BJ (cell line): ENCODE data around the gene HEMK1. TPM values are rescaled to one million over a fixed set of nuclear protein-coding genes. Genes with fewer than 3 reads are reported as not detected.
A peak's percentile ranks its signal among the peaks of the same experiment; 100 is the strongest.

Source experiments
- CTCF ChIA-PET: fragments of 350-600 bp; formaldehyde crosslinking; extraction: SDS; loops from one replicate; lab custom pipeline; 2021; ENCODE audit warnings: antibody characterized with exemption, inconsistent platforms; lab: Yijun Ruan, JAX
- POLR2A ChIA-PET: fragments of 300-600 bp; sonication (Branson Sonifier 250); formaldehyde crosslinking; extraction: SDS; loops from one replicate; lab custom pipeline; 2021; ENCODE audit warnings: antibody characterized with exemption; lab: Charles Lee
- DNase-seq: peaks from one replicate; pipeline ENCODE4 v3.0.0-alpha.2; 2011; ENCODE audit warnings: low read depth
- H3K27me3 ChIP-seq: 2 replicates; pipeline ENCODE4 v1.6.0; 2011; ENCODE audit warnings: low read length; ENCODE audit not compliant: control insufficient read depth, insufficient read depth
- H3K36me3 ChIP-seq: 2 replicates; pipeline ENCODE4 v1.5.1; 2011; ENCODE audit warnings: low read length; ENCODE audit not compliant: control insufficient read depth, insufficient read depth
- H3K4me3 ChIP-seq: 2 replicates; pipeline ENCODE4 v1.5.1; 2011; ENCODE audit warnings: low read depth, mild to moderate bottlenecking, control low read depth, low read length
- CTCF ChIP-seq: IDR thresholded peaks from 2 replicates; pipeline ENCODE4 v1.5.1; 2011; ENCODE audit warnings: low read depth, mild to moderate bottlenecking, control low read depth, inconsistent platforms, low read length, moderate library complexity; ENCODE audit not compliant: insufficient read depth
- polyA plus RNA-seq: library from polyadenylated mRNA; depleted of rRNA; stranded (reverse); fragments of >200 nt; gene quantifications from 2 replicates; pipeline ENCODE4 v1.2.3, GENCODE V29; 2011

HEMK1 gene
- polyA plus RNA-seq, 1 experiment, result 21.3 TPM

- ChIA-PET POLR2A (no interaction called here), CTCF (interaction anchor here (0.7 to 2.3 kb wide), 6 partner anchors 9 to 1579 kb away, joined by 3 to 20 read pairs (median 8); partner anchors contain the start of gene NPRL2)
- H3K4me3 ChIP-seq, result no peak overlapping the region
- DNase-seq, result no peak
- peaks cover 18% of the 10 kb centered on the region for H3K27me3 ChIP-seq
- no peak for TF ChIP-seq CTCF
- no peaks in the 10 kb centered on the region for H3K36me3 ChIP-seq
Observed at GRCh38 chr3:50531201-50531600, 38.1 kb upstream of the HEMK1 start.

GRCh38 chr3:50532062-50532705 lies 37.1 kb upstream of the HEMK1 start:
- no peak overlapping the region for H3K4me3 ChIP-seq
- H3K27me3 ChIP-seq, result peaks cover 19% of the 10 kb centered on the region
- DNase-seq, result peak; percentile 25
- CTCF ChIA-PET, result interaction anchor here (0.6 to 2.3 kb wide), 8 partner anchors 10 to 183 kb away, joined by 3 to 20 read pairs (median 4); partner anchors contain the start of gene NPRL2
- POLR2A ChIA-PET, result no interaction called here
- TF ChIP-seq CTCF, result peak; percentile 54
- no peaks in the 10 kb centered on the region for H3K36me3 ChIP-seq

- POLR2A ChIA-PET, result no interaction called here
- no peak for TF ChIP-seq CTCF
- no peak overlapping the region for H3K4me3 ChIP-seq
- CTCF ChIA-PET, result interaction anchor here (1.7 kb wide), 2 partner anchors 10 to 11 kb away, joined by 4 to 12 read pairs; no protein-coding TSS in a partner anchor
- no peak for DNase-seq
- peaks cover 24% of the 10 kb centered on the region for H3K27me3 ChIP-seq
- no peaks in the 10 kb centered on the region for H3K36me3 ChIP-seq
Observed at GRCh38 chr3:50533316-50533715, 36.0 kb upstream of the HEMK1 start.

- CTCF ChIA-PET, result interaction anchor here (1.0 to 3.7 kb wide), 5 partner anchors 9 to 17 kb away, joined by 3 to 12 read pairs (median 8); no protein-coding TSS in a partner anchor
- TF ChIP-seq CTCF, result no peak
- H3K27me3 ChIP-seq, result peaks cover 21% of the 10 kb centered on the region
- DNase-seq, result no peak
- POLR2A ChIA-PET, result no interaction called here
- no peaks in the 10 kb centered on the region for H3K36me3 ChIP-seq
- H3K4me3 ChIP-seq, result no peak overlapping the region
Observed at GRCh38 chr3:50533807-50534461, 35.4 kb upstream of the HEMK1 start.

- no peak overlapping the region for H3K4me3 ChIP-seq
- CTCF ChIA-PET, result interaction anchor here (1.0 to 3.7 kb wide), 5 partner anchors 8 to 17 kb away, joined by 3 to 12 read pairs (median 8); no protein-coding TSS in a partner anchor
- no peak for TF ChIP-seq CTCF
- no peaks in the 10 kb centered on the region for H3K36me3 ChIP-seq
- POLR2A ChIA-PET, result no interaction called here
- H3K27me3 ChIP-seq, result peaks cover 21% of the 10 kb centered on the region
- no peak for DNase-seq
Observed at GRCh38 chr3:50534681-50535330, 34.5 kb upstream of the HEMK1 start.
